Lower leg skin (tissue), 3 donors: ENCODE results near the gene SCAF1.

ENCODE experiments used
- POLR2A ChIP-seq, 2 donors: fragments of 450-650 bp; IDR thresholded peaks; one replicate each; pipeline ENCODE4 v1.6.1; 2016 to 2017; ENCODE audit warnings: antibody characterized with exemption in 2 of 2, mild to moderate bottlenecking in 1 of 2, moderate library complexity in 1 of 2
- TF ChIP-seq, protein P1 (sequence below), 3 donors: fragments of 450-650 bp; IDR thresholded peaks; one replicate each; pipeline ENCODE4 v1.5.1; 2016; ENCODE audit warnings: antibody characterized with exemption in 3 of 3, mild to moderate bottlenecking in 3 of 3, moderate library complexity in 2 of 3

DNA sequence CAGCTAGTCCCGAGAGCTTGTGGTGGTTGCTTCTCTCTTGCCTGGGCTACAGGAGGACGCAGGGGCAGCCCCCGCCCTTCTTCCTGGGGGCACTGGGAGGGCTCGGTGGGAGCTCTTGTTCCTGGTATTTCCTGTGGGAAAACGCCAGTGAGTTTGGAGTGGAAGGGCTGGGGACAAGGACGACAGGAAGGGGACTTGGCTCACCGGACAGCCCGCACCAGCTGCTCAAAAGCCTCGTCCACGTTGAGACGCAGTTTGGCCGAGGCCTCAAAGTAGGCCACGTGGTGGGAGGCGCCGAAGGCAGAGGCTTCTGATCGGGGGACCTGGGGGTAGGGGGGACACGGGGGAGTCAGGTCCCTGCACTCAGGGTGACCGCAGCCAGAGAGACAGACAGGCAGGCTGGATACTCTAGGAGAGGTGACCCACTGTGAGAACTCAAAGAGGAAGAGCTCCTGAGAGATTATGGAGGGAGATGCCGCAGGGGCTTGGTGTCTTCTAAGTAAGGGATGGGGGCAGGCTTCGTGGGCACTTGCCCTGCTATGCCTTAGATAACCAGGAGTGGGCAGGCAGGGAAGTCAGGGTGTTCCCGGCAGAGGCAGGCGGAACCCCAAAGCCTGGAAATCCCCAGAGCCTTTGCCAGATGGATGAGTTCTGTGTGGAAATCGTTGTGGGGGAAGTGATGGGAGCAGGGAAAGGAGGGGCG is 6.3 kb upstream of the SCAF1 start:
- TF ChIP-seq, protein P1, sequence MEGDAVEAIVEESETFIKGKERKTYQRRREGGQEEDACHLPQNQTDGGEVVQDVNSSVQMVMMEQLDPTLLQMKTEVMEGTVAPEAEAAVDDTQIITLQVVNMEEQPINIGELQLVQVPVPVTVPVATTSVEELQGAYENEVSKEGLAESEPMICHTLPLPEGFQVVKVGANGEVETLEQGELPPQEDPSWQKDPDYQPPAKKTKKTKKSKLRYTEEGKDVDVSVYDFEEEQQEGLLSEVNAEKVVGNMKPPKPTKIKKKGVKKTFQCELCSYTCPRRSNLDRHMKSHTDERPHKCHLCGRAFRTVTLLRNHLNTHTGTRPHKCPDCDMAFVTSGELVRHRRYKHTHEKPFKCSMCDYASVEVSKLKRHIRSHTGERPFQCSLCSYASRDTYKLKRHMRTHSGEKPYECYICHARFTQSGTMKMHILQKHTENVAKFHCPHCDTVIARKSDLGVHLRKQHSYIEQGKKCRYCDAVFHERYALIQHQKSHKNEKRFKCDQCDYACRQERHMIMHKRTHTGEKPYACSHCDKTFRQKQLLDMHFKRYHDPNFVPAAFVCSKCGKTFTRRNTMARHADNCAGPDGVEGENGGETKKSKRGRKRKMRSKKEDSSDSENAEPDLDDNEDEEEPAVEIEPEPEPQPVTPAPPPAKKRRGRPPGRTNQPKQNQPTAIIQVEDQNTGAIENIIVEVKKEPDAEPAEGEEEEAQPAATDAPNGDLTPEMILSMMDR (IDR thresholded peaks at IDR 0.05): no peak
- no peak for TF ChIP-seq POLR2A (IDR thresholded peaks at IDR 0.05)
